ENCODE results near the gene SLC25A10. TPM values are rescaled to one million over a fixed set of nuclear protein-coding genes. Genes with fewer than 3 reads are reported as not detected.

SLC25A10 gene
- total and polyA plus RNA-seq, 10 of the 15 experiments (the other 5 are each of a cell fraction or from before 2014, with no cell fraction given) = 0.11 to 72.7 (median 22.3) TPM

- ATAC-seq = no peak
- SMC1A ChIA-PET (ENCODE audit: uncharacterized antibody, unreplicated experiment) = no interaction called here
- TF ChIP-seq FOXM1 (IDR thresholded peaks at IDR 0.05; ENCODE audit: low read depth, low read length) (no peak), TCF3 (IDR thresholded peaks at IDR 0.05; ENCODE audit: borderline replicate concordance, insufficient read depth, low read depth, low read length) (no peak), ZNF274 (IDR thresholded peaks at IDR 0.05; ENCODE audit: insufficient read depth, insufficient read length) (no peak), ZBTB11 (CRISPR knock-in tag; IDR thresholded peaks at IDR 0.05) (no peak), CBFB (IDR thresholded peaks at IDR 0.05; ENCODE audit: low read depth) (no peak), BCLAF1 (IDR thresholded peaks at IDR 0.05) (no peak), ZZZ3 (IDR thresholded peaks at IDR 0.05; ENCODE audit: control insufficient read depth, insufficient read length, low read depth) (no peak)
- no peak for FAIRE-seq
- no peak overlapping the region for H3K27ac ChIP-seq (ENCODE audit: control insufficient read depth, insufficient read depth)
- RAD21 ChIA-PET (ENCODE audit: unreplicated experiment) = no interaction called here
- H3K79me2 ChIP-seq (ENCODE audit: control insufficient read depth, insufficient read depth, low read length) = peaks cover 12% of the 10 kb centered on the region
- POLR2A ChIA-PET = interaction anchor here (0.5 to 1.1 kb wide), 2 partner anchors 26 to 35 kb away, joined by 3 to 5 read pairs; no protein-coding TSS in a partner anchor
- intact Hi-C loops (cut with micrococcal nuclease; ENCODE audit: unreplicated experiment) = no loop called here
- no peak overlapping the region for H3K4me2 ChIP-seq (ENCODE audit: control insufficient read depth, insufficient read depth)
- H3K4me3 ChIP-seq = no peak overlapping the region
- no peak overlapping the region for H3K9ac ChIP-seq (ENCODE audit: control insufficient read depth, insufficient read depth, low read length)
- peaks cover 5% of the 10 kb centered on the region for H3K4me1 ChIP-seq (ENCODE audit: control insufficient read depth, insufficient read depth, low read length)
- 100% methylated on average over 14 of the region's 18 CpGs for WGBS (ENCODE audit: insufficient coverage, insufficient replicate concordance, low lambda C conversion rate, missing lambda C conversion rate)
- no TSS peak for BruUV-seq (replicated peaks)
- H2AFZ ChIP-seq (ENCODE audit: control insufficient read depth, low read depth, low read length) = no peak overlapping the region
- H3K9me3 ChIP-seq (replicated peaks; ENCODE audit: control insufficient read depth, insufficient read depth, low read length) = no peaks in the 10 kb centered on the region
- H3K27me3 ChIP-seq (replicated peaks in 1 of 2; ENCODE audit: control insufficient read depth in 2 of 2, insufficient read depth in 2 of 2, low read length in 1 of 2) = no peaks in the 10 kb centered on the region
- CTCF ChIA-PET = no interaction called here
- H3K36me3 ChIP-seq (ENCODE audit: control insufficient read depth in 2 of 2, insufficient read depth in 2 of 2, low read length in 1 of 2) = peaks cover 11 to 49% of the 10 kb centered on the region in 2 experiments; a peak in 3 of 4 replicates
- peaks cover 4% of the 10 kb centered on the region for H4K20me1 ChIP-seq (ENCODE audit: control insufficient read depth, insufficient read depth)
- DNase-seq (ENCODE audit: low read depth, low spot score) = no peak
- in situ Hi-C loops (cut with MboI) = no loop called here
Observed at GRCh38 chr17:81690066-81690465, 22.0 kb upstream of the SLC25A10 start.

Data from GM12878 (cell line).